Measurements from ENCODE around the gene CRYBG2.

DNA sequence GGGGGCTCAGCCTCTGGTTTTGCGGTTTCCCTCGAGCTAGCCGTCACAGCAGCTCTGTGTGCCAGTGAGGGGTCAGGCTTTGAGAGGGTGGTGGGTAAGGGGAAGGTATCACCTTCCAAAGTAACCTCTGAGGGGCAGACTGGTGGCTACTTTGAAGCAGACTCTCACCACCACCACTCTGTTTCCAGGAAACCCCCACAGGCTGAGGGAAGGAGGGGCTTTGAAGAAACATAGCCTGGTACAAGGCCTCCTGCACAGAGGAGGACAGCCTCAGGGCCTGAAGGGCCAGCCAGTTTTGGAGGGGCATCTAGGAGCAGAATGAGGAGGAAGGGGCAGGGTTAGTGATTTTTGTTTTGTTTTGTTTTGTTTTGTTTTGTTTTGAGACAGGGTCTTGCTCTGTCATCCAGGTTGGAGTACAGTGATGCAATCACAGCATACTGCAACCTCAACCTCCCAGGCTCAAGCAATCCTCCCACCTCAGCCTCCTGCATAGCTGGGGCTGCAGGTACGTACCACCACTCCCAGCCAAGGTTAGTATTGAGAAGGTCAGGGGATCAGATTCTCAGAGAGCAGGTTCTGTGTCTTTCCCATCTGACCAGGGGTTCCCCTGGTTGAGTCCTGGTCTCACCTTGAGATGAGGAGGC, 35.8 kb upstream of the CRYBG2 start:
- no peak for TF ChIP-seq POLR2A (IDR thresholded peaks at IDR 0.05)
- no peak for TF ChIP-seq EP300 (IDR thresholded peaks at IDR 0.05)

Measured in tibial nerve (tissue), 3 donors.